GM19238 (cell line): ENCODE data around the gene RETN.

Experiments used
- DNase-seq: peaks from one replicate; pipeline ENCODE4 v3.0.0; 2011; ENCODE audit warnings: low spot score; ENCODE audit not compliant: insufficient read length

Gene RETN

GRCh38 chr19:7681340-7682174, 12.7 kb downstream of the RETN start:
- DNase-seq, result peak; percentile 89

- no peak for DNase-seq
Observed at GRCh38 chr19:7682175-7682855, 13.5 kb downstream of the RETN start.

GRCh38 chr19:7685546-7686445, 16.9 kb downstream of the RETN start:
- no peak for DNase-seq

GRCh38 chr19:7687177-7687576, 18.3 kb downstream of the RETN start:
- DNase-seq, result no peak

GRCh38 chr19:7689165-7689564, 20.3 kb downstream of the RETN start:
- DNase-seq, result no peak

- DNase-seq, result no peak
Observed at GRCh38 chr19:7690779-7691258, 22.0 kb downstream of the RETN start.

- no peak for DNase-seq
Observed at GRCh38 chr19:7691497-7691896, 22.6 kb downstream of the RETN start.

- no peak for DNase-seq
Observed at GRCh38 chr19:7692417-7693088, 23.7 kb downstream of the RETN start.

GRCh38 chr19:7694499-7694898, 25.6 kb downstream of the RETN start:
- DNase-seq, result no peak

- no peak for DNase-seq
Observed at GRCh38 chr19:7697721-7698287, 29.0 kb downstream of the RETN start.

GRCh38 chr19:7698583-7698982, 29.7 kb downstream of the RETN start:
- DNase-seq, result no peak

GRCh38 chr19:7699003-7699402, 30.2 kb downstream of the RETN start:
- no peak for DNase-seq

- DNase-seq, result no peak
Observed at GRCh38 chr19:7699417-7700401, 30.9 kb downstream of the RETN start.

- no peak for DNase-seq
Observed at GRCh38 chr19:7701049-7701653, 32.3 kb downstream of the RETN start.

GRCh38 chr19:7701654-7702457, 33.0 kb downstream of the RETN start, which contains the start of gene FCER2:
Gene FCER2, minus strand, starts transcription at chr19:7702131. Its CDS starts 2,371 bp downstream, at chr19:7699760.
- peak; percentile 58 for DNase-seq

GRCh38 chr19:7703332-7703731, 34.5 kb downstream of the RETN start:
- DNase-seq, result no peak

- DNase-seq, result no peak
Observed at GRCh38 chr19:7704280-7705060, 35.6 kb downstream of the RETN start.
